ENCODE results near the gene ENTPD8.
A peak's percentile ranks its signal among the peaks of the same experiment; 100 is the strongest.
"Not testable (repeated sequence)": the region's sequence is repeated elsewhere in the genome, so short reads cannot be mapped to it uniquely, and the experiment has no call there.

ENTPD8 gene

DNA sequence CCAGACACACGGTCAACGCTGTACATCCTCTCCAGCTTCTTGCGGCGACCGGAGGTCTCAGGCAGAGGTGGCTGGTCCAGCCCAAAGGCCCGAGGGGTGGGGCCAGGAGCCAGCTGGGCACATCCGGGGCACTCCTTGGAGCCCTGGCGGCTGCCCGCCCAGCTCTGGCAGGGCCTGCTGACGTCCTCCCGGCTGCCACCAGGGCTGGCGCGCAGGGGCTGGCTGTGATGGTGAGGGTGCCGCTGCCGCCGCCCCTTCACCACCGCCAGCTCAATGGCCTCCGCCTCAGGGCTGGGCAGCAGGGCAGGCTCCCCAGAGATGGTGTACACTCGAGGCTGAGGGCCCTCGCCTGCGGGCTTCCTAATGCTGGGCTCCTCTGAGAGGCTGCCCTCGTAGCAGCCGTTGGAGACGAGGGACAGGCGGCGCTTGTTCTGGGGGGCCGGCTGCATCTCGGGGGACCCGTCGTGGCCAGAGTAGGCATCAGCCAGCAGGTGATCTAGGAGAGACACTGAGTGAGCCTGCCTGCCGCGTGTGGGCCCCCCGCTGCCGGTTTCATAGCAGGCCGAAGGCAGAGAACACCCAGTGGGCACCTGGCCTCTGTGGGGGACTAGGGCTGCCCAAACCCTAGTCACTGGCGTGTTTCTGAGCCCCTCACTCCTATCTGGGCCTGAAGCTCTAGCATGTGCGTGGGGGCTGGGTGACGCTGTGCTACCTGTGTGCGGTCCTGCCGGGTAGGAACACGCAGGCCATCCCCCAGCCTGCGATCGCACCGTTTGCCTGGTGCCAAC is 16.4 kb upstream of the ENTPD8 start:
- peak; percentile 1 for DNase-seq

DNA sequence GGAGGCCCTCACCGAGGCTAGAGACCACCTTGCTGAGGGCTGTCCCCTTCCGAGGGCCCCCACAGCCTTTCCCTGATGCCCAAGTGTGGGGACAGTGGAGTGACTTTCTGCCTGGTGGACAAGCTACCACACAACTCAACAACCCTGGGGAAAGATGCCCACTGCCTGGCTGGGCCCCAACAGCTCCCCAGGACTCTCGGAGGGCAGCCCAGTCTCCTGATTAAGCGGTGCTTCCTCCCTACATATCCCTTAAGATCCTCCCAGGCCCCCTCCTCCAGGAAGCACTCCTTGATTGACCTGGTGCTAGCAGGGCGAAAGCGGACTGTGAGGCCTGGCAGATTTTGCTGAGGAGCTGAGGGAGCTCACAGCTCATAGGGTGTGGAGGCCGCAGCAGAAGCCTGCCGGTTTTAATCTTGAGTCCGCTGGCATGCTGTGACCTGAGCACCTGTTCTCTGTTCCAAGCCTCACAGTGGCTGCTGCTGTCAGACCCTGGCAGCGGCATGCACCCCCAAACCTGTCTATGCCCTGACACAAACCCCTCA is 15.8 kb upstream of the ENTPD8 start:
- DNase-seq = no peak

DNA sequence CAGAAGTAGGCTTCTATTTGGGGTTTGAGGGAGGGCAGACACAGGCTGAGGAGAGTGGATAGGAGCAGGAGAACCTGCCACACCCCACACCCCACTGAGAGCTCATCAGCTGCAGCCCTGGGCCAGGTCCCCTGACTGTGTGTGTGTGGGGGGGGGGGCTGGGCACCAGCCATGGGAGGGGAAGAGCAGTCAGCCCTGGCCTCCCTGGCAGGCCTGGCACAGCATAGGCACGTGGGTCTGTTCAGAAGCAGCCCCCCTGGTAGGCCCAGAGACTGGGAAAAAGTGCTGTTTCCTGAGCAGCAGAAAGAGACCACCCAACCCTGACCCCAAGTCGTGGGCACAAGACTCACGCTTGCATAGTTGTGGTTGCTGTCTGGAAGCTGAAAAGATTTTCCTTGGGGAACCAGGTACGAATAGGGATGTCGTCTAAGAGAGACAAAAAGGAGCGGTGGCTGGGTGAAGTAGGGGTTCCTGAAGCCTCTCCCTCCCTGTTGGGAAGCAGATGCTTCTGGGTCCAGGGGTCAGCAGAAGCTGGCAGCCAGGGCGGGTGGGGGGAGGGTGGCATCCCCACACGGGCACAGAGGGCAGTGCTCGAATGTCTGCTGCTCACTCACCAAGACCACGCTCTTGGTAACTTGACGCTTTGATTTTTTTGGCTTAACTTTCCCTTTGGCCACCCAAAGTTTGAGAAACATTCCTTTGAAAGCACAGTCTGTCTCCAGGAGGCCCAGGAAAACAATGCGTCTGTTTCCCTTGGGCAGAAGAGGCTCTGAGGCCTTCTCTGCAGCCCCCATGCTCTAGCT is 15.1 kb upstream of the ENTPD8 start:
- DNase-seq = no peak

DNA sequence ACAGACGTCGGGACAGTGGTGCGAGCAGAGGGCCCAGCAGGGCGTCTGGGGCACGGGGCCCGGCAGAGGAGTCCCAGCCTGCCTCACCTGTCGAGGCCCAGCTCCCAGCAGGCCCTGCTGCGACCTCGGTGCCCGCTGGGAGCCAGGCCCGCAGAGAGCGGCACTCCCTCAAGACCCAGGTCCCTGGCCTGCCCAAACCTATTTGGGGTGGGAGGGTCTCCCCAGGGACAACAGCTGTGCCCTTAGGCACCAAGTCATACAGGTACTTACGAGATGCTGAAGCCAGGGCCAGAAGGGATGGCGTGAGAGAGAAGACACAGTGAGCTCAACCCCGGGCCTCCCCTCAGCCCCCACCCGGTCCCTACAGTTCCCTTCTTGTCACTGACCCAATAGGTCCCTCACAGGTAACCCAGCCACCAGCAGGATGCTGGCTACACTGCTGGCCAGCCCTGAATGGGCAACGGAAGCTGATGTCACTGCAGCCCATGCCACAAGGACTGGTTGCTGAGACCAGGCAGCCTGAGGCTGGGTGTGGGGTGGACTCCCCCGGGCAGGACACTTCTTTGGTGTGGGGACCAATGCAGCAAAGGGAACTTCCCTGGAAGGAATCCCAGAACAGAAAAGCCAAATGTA is 14.3 kb upstream of the ENTPD8 start:
- DNase-seq = no peak

DNA sequence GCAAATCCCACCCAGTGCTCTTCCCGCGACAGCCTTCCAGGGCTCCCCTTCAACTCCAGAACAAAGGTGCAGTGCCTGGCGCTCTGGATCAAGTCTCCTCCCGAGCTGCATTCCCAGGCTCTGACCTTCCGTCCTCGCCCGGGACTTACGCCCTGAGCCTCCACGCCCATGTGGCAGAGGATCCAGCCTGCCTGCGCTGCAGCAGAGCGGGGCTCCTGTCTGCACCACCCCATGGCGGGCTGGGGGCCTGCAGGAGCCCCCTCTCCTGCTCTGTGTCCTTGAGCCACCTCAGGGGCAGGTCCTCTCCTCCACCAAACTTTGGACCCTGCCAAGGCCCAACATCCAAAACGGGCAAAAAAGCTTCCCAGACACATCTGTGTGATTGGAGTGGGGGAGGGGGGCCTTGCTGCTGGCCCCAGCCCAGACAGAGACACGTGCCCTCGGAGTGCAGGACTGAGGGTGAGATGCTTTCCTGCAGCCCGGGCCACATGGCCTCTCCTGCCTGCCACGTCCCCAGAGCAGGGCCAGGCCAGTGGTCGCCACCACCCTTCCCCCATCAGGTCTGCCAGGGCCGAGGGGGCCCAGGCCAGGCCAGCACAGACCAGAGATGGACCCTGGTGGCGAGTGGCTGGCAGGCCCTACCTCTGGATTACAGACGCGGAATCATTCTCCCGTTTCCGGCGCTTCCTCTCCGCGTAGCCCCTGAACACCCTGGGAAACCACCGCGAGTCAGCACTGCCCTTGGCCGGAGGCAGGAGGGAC is 13.6 kb upstream of the ENTPD8 start:
- peak; percentile 4 for DNase-seq

DNA sequence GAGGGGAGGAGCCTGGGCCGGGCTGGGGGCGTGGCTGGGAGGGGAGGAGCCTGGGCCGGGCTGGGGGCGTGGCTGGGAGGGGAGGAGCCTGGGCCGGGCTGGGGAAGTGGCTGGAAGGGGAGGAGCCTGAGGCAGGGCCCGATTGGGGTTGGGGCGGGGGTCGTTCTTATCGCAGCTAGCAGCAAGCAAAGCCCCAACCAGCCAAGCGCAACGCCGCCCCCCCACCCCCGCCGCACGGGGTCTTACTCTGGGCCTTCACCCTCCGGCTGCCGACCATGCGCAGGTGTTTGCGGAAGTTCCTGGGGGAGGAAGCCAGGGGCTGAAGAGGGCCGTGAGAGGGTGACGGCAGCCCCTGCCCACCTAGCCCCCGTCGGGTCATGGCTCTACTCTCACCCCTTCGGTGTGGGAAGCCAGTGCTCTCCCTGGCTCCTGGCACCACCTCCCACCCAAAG is 13.0 kb upstream of the ENTPD8 start:
- peak; percentile 44 for DNase-seq

DNA sequence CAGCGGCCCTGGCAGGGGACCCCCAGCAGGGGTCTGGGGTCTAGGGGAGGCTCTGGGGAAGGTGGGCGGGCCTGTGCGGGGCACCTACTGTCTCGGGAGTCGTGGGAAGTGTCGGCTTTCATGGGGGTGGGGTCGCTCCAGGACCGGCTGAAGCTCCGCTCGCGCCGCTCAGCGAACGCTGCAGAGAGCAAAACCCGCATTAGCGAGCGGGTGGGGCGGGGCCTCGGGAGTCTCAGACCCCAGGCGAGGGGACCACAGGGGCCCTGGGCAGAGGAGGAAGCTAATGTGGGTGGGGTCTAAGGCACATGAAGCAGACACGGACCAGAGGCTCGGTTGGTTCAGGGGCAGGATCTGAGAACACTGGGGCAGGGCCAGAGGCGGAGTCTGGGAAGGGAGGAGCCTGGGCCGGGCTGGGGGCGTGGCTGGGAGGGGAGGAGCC is 12.5 kb upstream of the ENTPD8 start:
- DNase-seq = peak; percentile 62

DNA sequence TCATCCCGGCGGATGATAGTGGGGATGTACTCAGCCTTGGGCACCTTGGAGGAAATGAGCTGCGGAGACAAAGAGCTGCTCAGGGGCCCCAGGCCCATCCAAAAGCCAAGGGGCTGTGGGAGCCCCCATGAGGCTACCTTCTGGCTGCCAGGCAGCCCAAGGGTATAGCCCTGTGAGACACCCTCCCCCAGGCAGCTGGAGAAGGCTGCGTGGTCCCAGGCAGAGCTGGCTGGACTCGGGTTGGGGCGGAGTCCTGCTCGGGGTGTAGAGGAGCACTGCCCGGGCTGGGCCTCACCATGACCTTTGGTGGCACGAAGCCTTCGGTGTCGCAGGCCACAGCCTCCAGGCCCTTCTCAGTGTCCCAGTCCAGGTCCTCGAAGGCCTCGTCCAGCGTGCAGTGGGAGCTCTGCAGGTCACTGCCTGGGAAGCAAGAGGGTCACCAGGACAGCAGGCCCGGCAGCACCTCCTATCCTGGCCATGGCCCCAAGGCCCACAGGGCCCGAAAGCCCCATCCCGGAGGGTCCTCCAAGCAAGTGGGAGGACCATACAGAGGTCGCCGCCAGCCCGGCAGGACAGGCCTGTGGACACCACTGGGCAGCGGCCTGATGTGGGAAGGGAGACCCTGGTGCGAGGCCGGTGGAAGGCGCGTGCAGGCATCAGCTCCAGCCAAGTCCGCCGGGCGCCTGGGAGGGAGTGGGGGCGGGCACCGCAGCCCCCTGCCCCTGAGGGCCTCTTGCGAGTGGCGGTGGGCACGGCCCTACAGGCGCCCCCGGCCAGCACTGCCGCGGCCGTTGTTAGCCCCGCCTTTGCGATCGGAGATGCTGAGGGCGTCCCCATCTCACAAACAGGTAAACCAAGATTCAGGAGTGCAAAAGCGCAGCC is 11.8 kb upstream of the ENTPD8 start:
- DNase-seq = peak; percentile 4

DNA sequence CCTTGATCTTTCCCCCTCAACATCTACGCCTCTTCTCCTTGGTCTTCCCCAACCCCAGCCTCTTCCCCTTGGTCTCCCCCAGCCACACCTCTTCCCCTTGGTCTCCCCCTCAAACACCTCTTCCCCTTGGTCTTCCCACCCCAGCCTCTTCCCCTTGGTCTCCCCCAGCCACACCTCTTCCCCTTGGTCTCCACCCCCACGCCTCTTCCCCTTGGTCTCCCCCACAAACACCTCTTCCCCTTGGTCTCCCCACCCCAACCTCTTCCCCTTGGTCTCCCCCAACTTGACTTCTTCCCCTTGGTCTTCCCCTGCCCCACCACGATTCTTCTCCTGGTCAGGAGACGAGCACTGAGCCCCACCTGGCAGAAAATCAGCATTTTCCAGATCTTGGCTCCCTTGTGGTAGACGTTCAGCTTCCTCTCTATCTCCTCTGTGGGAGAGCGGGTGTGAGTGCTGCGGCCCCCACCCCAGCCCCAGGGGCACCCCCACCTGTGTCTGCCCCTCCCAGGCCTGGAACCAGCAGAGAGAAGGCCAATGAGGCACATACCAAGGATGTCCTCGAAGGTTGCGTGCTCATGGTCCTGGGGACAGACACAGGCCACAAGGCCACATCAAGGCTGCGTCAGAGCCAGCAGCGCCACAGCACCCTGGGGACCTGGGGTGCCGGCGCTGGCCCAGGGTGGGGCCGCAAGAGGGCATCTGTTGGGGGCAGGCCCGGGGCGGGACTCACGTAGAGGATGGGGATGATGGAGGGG is 11.0 kb upstream of the ENTPD8 start:
- DNase-seq = no peak

DNA sequence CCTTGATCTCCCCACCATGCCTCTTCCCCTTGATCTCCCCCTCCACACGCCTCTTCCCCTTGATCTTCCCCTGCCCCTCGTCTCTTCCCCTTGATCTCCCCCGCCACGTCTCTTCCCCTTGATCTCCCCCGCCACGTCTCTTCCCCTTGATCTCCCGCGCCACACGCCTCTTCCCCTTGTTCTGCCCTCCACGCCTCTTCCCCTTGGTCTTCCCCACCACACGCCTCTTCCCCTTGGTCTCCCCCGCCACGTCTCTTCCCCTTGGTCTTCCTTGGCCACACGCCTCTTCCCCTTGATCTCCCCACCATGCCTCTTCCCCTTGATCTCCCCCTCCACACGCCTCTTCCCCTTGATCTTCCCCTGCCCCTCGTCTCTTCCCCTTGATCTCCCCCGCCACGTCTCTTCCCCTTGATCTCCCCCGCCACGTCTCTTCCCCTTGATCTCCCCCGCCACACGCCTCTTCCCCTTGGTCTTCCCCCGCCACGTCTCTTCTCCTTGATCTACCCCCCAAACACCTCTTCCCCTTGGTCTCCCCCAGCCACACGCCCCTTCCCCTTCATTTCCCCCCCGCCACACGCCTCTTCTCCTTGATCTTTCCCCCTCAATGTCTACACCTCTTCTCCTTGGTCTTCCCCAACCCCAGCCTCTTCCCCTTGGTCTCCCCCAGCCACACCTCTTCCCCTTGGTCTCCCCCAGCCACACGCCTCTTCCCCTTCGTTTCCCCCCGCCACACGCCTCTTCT is 10.3 kb upstream of the ENTPD8 start:
- peak; percentile 1 for DNase-seq

DNA sequence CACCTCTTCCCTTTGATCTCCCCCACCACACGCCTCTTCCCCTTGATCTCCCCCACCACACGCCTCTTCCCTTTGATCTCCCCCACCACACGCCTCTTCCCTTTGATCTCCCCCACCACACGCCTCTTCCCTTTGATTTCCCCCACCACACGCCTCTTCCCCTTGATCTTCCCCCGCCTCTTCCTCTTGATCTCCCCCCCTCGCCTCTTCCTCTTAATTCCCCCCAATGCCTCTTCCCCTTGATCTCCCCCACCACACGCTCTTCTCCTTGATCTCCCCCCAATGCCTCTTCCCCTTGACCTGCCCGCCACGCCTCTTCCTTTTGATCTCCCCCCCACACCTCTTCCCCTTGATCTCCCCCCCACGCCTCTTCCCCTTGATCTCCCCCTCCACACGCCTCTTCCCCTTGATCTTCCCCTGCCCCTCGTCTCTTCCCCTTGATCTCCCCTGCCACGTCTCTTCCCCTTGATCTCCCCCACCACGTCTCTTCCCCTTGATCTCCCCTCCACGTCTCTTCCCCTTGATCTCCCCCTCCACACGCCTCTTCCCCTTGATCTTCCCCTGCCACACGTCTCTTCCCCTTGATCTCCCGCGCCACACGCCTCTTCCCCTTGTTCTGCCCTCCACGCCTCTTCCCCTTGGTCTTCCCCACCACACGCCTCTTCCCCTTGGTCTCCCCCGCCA is 9.5 kb upstream of the ENTPD8 start:
- DNase-seq = not testable (repeated sequence)

DNA sequence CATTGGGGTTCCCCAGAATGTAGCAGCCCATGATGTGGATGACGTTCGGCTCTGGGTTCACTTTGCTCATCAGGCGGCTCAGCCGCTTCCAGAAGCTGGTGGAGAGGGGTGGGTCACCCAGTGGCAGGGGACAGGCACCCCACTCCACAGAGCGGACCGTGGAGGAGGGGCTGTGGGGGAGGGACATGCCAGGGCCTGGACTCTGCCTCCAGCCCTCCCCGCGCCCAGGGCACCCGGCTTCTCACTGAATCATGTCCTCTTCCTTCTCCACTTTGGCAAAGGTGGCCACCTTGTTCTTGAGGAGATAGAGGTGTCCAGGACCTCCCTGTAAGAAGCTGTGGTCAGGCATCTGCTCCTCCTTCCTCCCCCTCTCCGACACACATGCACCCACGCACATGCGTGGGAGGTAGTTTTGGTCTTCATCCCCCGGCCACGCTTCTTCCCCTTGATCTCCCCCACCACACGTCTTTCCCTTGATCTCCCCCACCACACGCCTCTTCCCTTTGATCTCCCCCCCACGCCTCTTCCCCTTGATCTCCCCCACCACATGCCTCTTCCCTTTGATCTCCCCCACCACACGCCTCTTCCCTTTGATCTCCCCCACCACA is 8.9 kb upstream of the ENTPD8 start:
- DNase-seq = peak; percentile 36

DNA sequence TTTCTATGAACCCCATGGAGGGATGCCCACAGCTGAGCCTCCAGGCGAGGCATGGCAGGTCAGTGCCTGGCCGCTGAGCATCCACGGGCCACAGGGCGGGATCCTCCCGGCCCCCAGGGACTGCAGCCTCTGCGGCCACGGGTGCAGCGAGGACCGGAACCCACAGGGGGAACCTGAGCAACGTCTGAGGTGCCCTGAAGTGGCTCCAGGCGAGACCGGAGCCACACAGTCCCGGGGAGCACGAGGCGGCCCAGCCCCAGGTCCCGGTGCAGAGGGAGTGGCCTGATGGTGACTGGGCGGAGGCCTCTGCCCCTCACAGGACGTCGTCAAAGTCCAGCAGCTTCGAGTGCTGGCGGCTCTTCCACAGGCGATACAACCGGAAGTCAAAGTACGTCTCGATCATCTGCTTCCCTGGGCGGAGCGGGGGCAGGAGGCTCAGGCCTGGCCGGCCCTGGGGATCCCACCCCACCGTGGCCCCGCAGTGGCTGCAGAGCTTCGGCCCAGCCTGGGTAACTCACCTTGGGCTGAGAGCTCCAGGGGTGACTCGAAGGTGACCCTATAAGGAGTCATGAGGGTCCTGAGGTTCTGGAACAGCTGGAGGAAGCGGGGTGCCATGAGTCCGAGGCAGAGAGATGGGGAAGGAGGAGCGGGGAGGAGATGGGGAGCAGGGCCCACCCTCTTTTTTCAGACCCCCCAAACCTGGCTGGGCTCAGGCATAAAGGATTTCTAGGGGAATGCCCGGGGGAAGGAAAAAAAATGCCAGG is 8.1 kb upstream of the ENTPD8 start:
- no peak for DNase-seq

DNA sequence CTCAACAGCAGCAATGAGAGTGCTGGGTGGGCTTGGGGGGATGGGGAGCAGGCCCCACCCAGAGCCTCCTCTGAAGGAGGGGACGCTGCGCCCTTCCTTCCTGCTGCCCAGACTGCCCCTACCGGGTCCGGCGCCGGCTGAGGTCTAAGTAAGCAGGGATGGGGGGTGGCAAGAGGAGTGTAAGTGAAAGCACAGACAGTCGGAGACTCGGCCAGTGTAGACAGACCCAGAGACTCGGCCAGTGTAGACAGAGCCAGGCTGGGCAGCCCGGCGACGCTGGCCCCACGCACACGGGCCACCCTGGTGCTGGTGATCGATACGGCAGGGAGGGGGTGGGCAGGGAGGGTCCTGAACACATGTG is 7.4 kb upstream of the ENTPD8 start:
- no peak for DNase-seq

DNA sequence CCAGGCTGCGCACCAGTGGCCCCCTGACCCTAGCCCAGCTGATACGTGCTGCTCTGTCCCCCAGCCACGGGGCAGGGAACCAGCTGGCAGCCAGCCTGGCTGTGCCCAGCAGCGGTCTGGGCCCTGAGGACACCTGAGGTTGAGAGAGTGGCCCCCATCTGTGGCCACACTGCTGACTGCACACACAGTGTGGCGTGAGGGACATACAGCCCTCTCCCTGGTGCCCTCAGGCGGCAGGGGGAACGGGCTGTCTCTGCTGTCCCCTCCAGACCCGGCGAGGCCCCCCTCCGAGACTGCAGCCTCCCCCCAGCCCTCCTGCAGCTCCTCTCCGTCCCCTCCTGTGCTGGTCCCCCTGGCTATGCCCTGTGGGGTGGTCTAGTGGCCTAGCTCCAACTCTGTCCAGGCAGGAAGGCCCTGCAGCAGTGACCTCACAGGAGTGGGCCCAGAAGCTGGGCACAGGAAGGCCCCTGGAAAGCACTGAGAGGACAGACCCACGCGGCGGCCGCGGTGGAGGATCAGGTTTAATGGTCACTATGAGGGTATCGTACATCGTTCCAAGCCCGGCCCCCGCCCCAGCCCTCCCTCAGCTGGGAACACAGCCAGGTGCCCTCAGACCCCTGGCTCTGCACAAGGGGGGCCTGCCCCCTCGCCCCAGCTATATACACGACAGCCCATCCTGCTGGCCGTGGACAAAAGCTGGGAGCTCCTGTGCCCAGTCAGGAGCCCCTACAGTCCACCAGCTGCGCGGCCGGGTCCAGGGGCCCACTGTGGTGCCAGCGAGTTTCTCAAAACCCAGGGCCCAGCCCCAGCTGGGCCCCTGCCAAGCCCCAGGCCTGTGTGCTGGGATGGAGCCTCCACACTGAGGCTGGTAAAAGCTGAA is 6.8 kb upstream of the ENTPD8 start:
- no peak for DNase-seq

DNA sequence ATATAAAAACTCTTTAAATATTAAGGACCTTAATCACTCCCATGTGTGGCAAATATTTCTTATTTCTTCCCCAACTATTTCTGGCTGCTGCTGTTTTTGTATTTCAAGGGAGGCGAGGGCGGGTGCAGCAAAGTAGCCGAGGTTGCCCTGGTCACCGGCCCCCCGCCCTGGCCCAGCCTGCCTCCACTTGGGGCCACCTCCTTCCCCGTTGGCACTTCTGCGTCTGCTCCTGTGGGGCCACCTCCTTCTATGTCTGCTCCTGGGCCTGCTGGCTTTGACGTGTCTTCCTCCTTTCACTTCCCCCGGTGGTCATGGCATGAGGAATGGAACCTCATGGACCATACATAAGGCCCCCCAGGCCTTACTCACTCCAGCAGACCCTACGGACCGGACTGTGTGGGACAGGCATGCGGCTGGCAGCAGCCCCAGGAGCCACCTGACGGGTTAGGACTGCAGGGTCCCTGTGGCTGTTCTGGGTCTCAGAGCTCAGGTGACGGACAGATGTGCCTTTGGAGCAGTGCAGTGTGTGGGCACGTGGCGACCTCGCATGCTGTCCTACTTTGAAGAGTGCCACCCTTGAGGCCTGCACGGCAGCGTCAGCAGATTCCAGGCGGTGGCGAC is 5.8 kb upstream of the ENTPD8 start:
- DNase-seq = no peak
